GM19438 (cell line): ENCODE data around the gene COLEC12.
"Not testable (repeated sequence)": the region's sequence is repeated elsewhere in the genome, so short reads cannot be mapped to it uniquely, and the experiment has no call there.

Experiments used
- ATAC-seq: cut with Tn5 transposase; IDR thresholded peaks from one replicate; pipeline ENCODE4 v1.9.1; 2021; ENCODE audit warnings: low read depth; ENCODE audit not compliant: unreplicated experiment

Gene COLEC12

GRCh38 chr18:332721-333510 lies 167.6 kb downstream of the COLEC12 start:
- ATAC-seq, result no peak

GRCh38 chr18:332007-332406 lies 168.5 kb downstream of the COLEC12 start:
- no peak for ATAC-seq

GRCh38 chr18:331221-331821 lies 169.2 kb downstream of the COLEC12 start:
- ATAC-seq, result no peak

GRCh38 chr18:328928-329327 lies 171.6 kb downstream of the COLEC12 start:
- no peak for ATAC-seq

- no peak for ATAC-seq
Measured at GRCh38 chr18:326846-327245, 173.7 kb downstream of the COLEC12 start.

- no peak for ATAC-seq
Measured at GRCh38 chr18:323253-323622, 177.3 kb downstream of the COLEC12 start.

- no peak for ATAC-seq
Measured at GRCh38 chr18:321865-322467, 178.5 kb downstream of the COLEC12 start.

GRCh38 chr18:320155-320554 lies 180.3 kb downstream of the COLEC12 start:
- ATAC-seq, result no peak

GRCh38 chr18:319720-320119 lies 180.8 kb downstream of the COLEC12 start:
- ATAC-seq, result no peak

GRCh38 chr18:318791-319291 lies 181.7 kb downstream of the COLEC12 start:
- ATAC-seq, result no peak

- ATAC-seq, result no peak
Measured at GRCh38 chr18:317618-318017, 182.9 kb downstream of the COLEC12 start.

- no peak for ATAC-seq
Measured at GRCh38 chr18:316393-316792, 184.1 kb downstream of the COLEC12 start.

GRCh38 chr18:313931-314330 lies 186.6 kb downstream of the COLEC12 start:
- no peak for ATAC-seq

GRCh38 chr18:312415-312814 lies 188.1 kb downstream of the COLEC12 start:
- ATAC-seq, result no peak

- ATAC-seq, result no peak
Measured at GRCh38 chr18:310042-310441, 190.5 kb downstream of the COLEC12 start.

- ATAC-seq, result not testable (repeated sequence)
Measured at GRCh38 chr18:308086-308485, 192.4 kb downstream of the COLEC12 start.

- no peak for ATAC-seq
Measured at GRCh38 chr18:306608-307255, 193.8 kb downstream of the COLEC12 start.

- no peak for ATAC-seq
Measured at GRCh38 chr18:305003-305501, 195.4 kb downstream of the COLEC12 start.

- ATAC-seq, result no peak
Measured at GRCh38 chr18:303607-304006, 196.9 kb downstream of the COLEC12 start.

- no peak for ATAC-seq
Measured at GRCh38 chr18:303011-303410, 197.5 kb downstream of the COLEC12 start.

- no peak for ATAC-seq
Measured at GRCh38 chr18:302097-302496, 198.4 kb downstream of the COLEC12 start.
